Adrenal gland (tissue), 5 donors: ENCODE measurements around the gene PRIMA1.

ENCODE experiments used
- POLR2A ChIP-seq, 2 donors: fragments of 450-650 bp; IDR thresholded peaks; one replicate each; pipeline ENCODE4 v1.6.1; 2017; ENCODE audit warnings: antibody characterized with exemption in 2 of 2, mild to moderate bottlenecking in 2 of 2, moderate library complexity in 1 of 2
- TF ChIP-seq, protein P1 (sequence below), 6 experiments: fragments of 450-650 bp in 4 of 6; fragments of 200-600 bp in 2 of 6; sonication (generic) in 1 of 6; IDR thresholded peaks; 1 replicate in 5 of 6; 2 replicates in 1 of 6; pipeline versions ENCODE4 v1.5.1 to v1.8.0; 2016 to 2021; ENCODE audit warnings: antibody characterized with exemption in 6 of 6, mild to moderate bottlenecking in 2 of 6, moderate library complexity in 1 of 6
- donor health status: DM: no; HTN: no; CAD: no.

DNA sequence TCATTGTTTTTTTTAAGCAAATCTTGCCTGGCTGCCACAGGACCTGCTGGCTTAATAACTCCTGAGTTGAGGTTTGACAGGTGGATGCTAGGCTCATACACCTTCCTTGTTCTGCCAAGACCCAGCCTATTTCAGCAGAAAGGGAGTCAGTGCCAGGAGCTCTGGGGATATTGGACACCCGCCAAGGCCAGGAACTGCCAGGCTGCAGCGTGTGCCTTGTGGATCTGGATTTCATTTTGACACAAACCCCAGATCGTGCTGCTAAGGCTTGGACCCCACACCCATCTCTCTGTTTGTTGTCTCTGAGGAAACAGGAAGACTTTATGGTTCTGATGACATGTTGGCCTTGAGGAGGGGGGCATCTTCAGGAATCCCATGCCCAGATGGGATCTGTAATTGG is 44.4 kb upstream of the PRIMA1 start:
- TF ChIP-seq, protein P1, sequence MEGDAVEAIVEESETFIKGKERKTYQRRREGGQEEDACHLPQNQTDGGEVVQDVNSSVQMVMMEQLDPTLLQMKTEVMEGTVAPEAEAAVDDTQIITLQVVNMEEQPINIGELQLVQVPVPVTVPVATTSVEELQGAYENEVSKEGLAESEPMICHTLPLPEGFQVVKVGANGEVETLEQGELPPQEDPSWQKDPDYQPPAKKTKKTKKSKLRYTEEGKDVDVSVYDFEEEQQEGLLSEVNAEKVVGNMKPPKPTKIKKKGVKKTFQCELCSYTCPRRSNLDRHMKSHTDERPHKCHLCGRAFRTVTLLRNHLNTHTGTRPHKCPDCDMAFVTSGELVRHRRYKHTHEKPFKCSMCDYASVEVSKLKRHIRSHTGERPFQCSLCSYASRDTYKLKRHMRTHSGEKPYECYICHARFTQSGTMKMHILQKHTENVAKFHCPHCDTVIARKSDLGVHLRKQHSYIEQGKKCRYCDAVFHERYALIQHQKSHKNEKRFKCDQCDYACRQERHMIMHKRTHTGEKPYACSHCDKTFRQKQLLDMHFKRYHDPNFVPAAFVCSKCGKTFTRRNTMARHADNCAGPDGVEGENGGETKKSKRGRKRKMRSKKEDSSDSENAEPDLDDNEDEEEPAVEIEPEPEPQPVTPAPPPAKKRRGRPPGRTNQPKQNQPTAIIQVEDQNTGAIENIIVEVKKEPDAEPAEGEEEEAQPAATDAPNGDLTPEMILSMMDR (IDR thresholded peaks at IDR 0.05), result no peak
- TF ChIP-seq POLR2A (IDR thresholded peaks at IDR 0.05), result no peak
